ENCODE measurements around the gene TSPAN18. TPM values are rescaled to one million over a fixed set of nuclear protein-coding genes. Genes with fewer than 3 reads are reported as not detected.

The TSPAN18 gene
- total and polyA plus RNA-seq, 2 of the 8 experiments (the other 6 are each of a cell fraction or from before 2014, with no cell fraction given) = 5.2 to 10.2 TPM

- peak overlapping the region; percentile 4; the same call in 1 of the 2 replicates for H2BK15ac ChIP-seq (ENCODE audit: low read length)
- H3K4me2 ChIP-seq (ENCODE audit: insufficient read depth in 1 of 2, low read depth in 2 of 2, low read length in 2 of 2) = no peak overlapping the region
- peaks cover 3 to 40% (median 27%) of the 10 kb centered on the region in 4 experiments for H3K4me1 ChIP-seq (replicated peaks in 1 of 4; ENCODE audit: control insufficient read depth in 3 of 4, insufficient read depth in 4 of 4, low read length in 3 of 4)
- no peaks in the 10 kb centered on the region for H3K27me3 ChIP-seq (replicated peaks in 1 of 4; ENCODE audit: control insufficient read depth in 3 of 4, extremely low read depth in 1 of 4, insufficient read depth in 3 of 4, low read length in 3 of 4)
- H2BK120ac ChIP-seq (replicated peaks; ENCODE audit: low read depth, low read length) = no peak overlapping the region
- H3K9me3 ChIP-seq (ENCODE audit: insufficient read depth in 2 of 2, low read depth in 1 of 2, low read length in 1 of 2) = no peaks in the 10 kb centered on the region
- no peak overlapping the region for H2AFZ ChIP-seq (ENCODE audit: low read length)
- H3K14ac ChIP-seq (ENCODE audit: insufficient read length) = no peak overlapping the region
- peaks cover 13% of the 10 kb centered on the region for H3K79me1 ChIP-seq (ENCODE audit: low read depth, low read length)
- no peak overlapping the region for H2AK5ac ChIP-seq (ENCODE audit: low read depth, low read length)
- no peak overlapping the region for H3K9ac ChIP-seq (replicated peaks in 1 of 4; ENCODE audit: extremely low read depth in 1 of 4, low read depth in 3 of 4, low read length in 3 of 4)
- H4K8ac ChIP-seq (ENCODE audit: extremely low read depth, insufficient read depth, low read length) = peak overlapping the region; percentile 9; the same call in 1 of the 2 replicates
- H3K4me3 ChIP-seq (ENCODE audit: extremely low read depth in 1 of 4, insufficient read depth in 2 of 4, low read depth in 3 of 4, low read length in 4 of 4) = no peak overlapping the region
- H4K20me1 ChIP-seq (replicated peaks in 1 of 2; ENCODE audit: control insufficient read depth in 1 of 2, insufficient read depth in 2 of 2, low read length in 2 of 2) = peaks cover 2 to 12% of the 10 kb centered on the region in 2 experiments
- WGBS, 2 experiments (ENCODE audit: extremely low coverage in 1 of 2, insufficient coverage in 1 of 2, insufficient read length in 1 of 2, insufficient replicate concordance in 2 of 2, low coverage in 1 of 2, low lambda C conversion rate in 2 of 2, missing lambda C conversion rate in 1 of 2) = 78% methylated on average over 22 of the region's 22 CpGs; no CpG with 5 or more reads in 1 of the 2 experiments
- peaks cover 0 to 18% (median 4%) of the 10 kb centered on the region in 4 experiments; a peak in 4 of 8 replicates for H3K36me3 ChIP-seq (ENCODE audit: control insufficient read depth in 2 of 4, insufficient read depth in 4 of 4, low read length in 3 of 4)
- 0 out of 2 replicates have a peak overlapping the region, but pooled peaks have one; percentile 19 for H3K18ac ChIP-seq (ENCODE audit: extremely low read depth, low read length)
- H3K23me2 ChIP-seq (ENCODE audit: low read depth, low read length) = peaks cover 6% of the 10 kb centered on the region; the same call in 1 of the 2 replicates
- DNase-seq (ENCODE audit: low read depth in 1 of 2, low spot score in 2 of 2) (no peak), FAIRE-seq (peak; percentile 79)
- no peak overlapping the region for H3K23ac ChIP-seq (ENCODE audit: insufficient read length)
- no peak overlapping the region for H3K56ac ChIP-seq (replicated peaks; ENCODE audit: insufficient read length, low read depth, low read length)
- CTCF ChIA-PET (ENCODE audit: partially characterized antibody) = interaction anchor here (0.7 to 24.5 kb wide), 19 partner anchors 9 to 323 kb away, joined by 3 to 1347 read pairs (median 5); partner anchors contain the start of gene TP53I11
- no peak overlapping the region for H3K27ac ChIP-seq (ENCODE audit: low read depth, low read length)
- 0 out of 2 replicates have a peak overlapping the region, but pooled peaks have one; percentile 5 for H2BK12ac ChIP-seq (ENCODE audit: low read depth, low read length)
- H4K91ac ChIP-seq (replicated peaks; ENCODE audit: insufficient read length, low read length) = no peak overlapping the region
- H4K5ac ChIP-seq (ENCODE audit: insufficient read length, low read depth, low read length) = no peak overlapping the region
- no peak overlapping the region for H3K4ac ChIP-seq (replicated peaks; ENCODE audit: insufficient read length, low read depth, low read length)
- peaks cover 0 to 19% of the 10 kb centered on the region in 2 experiments; a peak in 3 of 4 replicates for H3K79me2 ChIP-seq (ENCODE audit: control insufficient read depth in 1 of 2, insufficient read depth in 2 of 2, low read length in 2 of 2)
- H2BK20ac ChIP-seq (ENCODE audit: low read length) = no peak overlapping the region
- POLR2A ChIA-PET (ENCODE audit: partially characterized antibody) = interaction anchor here (0.7 to 2.7 kb wide), 10 partner anchors 9 to 197 kb away, joined by 3 to 19 read pairs (median 3); no protein-coding TSS in a partner anchor
- no peak overlapping the region for H2BK5ac ChIP-seq (ENCODE audit: low read depth, low read length)
- TF ChIP-seq SRF (IDR thresholded peaks at IDR 0.05; ENCODE audit: low read depth, low read length) = no peak
- no peak for TF ChIP-seq HDAC2 (IDR thresholded peaks at IDR 0.05; ENCODE audit: borderline replicate concordance in 1 of 2, low read depth in 2 of 2, low read length in 2 of 2)
- 0 out of 2 replicates have a peak, but pooled peaks have one; percentile 27 for TF ChIP-seq JUND (IDR thresholded peaks at IDR 0.05; ENCODE audit: low read length)
- TF ChIP-seq RAD21 (IDR thresholded peaks at IDR 0.05 in 1 of 2, conservative IDR thresholded peaks at IDR 0.05 in 1 of 2; ENCODE audit: low read depth in 2 of 2, low read length in 2 of 2) = peak in 1 of 2 experiments; percentile 34; a peak in 1 of 4 replicates
- no peak for TF ChIP-seq SIRT6 (IDR thresholded peaks at IDR 0.05; ENCODE audit: low read length)
- TF ChIP-seq SP1 (IDR thresholded peaks at IDR 0.05; ENCODE audit: low read depth, low read length) = no peak
- TF ChIP-seq, protein P1, sequence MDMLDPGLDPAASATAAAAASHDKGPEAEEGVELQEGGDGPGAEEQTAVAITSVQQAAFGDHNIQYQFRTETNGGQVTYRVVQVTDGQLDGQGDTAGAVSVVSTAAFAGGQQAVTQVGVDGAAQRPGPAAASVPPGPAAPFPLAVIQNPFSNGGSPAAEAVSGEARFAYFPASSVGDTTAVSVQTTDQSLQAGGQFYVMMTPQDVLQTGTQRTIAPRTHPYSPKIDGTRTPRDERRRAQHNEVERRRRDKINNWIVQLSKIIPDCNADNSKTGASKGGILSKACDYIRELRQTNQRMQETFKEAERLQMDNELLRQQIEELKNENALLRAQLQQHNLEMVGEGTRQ (IDR thresholded peaks at IDR 0.05; ENCODE audit: low read length) = no peak
- no peak for TF ChIP-seq PHF8 (conservative IDR thresholded peaks at IDR 0.05; ENCODE audit: low read depth, low read length)
Measured at GRCh38 chr11:44939673-44940395, 213.1 kb downstream of the TSPAN18 start.
